Germinal center (tissue), 1 donor: ENCODE measurements around the gene FYCO1.

Experiments
- DNase-seq: peaks from one replicate; pipeline ENCODE4 v3.0.0; 2012; ENCODE audit warnings: mixed read lengths, low spot score

The FYCO1 gene

DNA sequence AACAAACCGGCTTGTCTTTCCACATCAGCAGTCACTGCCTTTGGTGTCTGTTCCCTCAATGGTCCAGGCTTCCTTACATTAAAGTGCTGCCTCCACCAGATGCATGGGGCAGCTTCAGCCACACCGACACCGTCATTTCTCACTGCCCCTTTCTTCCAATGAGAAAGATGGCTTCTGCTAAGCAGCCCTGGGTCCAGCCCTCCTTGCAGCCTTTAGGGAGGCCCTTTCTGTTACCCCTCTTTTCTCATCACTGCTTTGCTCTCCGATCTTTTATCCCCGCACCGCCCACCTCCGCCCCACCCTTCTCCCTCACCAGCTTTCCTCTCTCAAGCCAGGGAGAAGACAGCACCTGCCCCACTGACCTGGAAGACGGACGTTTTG is 80.6 kb downstream of the FYCO1 start:
- DNase-seq = no peak

DNA sequence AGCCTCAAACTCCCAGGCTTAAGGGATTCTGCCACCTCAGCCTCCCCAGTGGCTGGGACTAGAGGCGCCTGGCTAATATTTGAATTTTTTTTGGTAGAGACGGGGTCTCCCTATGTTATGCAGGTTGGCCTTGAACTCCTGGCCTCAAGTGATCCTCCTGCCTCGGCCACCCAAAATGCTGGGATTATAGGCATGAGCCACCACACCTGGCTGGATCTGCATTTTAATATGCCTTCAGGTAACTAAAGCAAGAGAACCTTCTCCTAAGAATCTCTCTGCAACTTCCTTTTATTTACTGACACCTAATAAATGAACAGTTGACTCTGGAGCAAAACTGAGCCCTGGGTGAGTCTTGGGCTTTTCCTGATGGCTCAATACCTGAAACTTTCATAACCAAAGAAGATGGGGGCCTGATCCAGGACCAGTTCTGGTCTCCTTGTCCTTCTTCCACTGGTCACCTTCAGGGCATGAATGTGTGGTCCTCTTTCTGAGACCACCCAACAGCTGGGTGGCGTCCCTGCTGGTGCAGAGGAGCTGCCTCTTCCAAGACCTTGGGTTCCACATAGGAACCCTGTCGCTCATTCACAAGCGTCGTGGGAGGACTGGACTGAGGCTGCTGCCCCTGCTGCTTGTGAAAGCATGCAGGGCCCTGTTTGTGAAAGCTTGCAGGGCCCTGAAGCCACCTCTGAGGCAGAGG is 81.1 kb downstream of the FYCO1 start:
- DNase-seq = no peak

DNA sequence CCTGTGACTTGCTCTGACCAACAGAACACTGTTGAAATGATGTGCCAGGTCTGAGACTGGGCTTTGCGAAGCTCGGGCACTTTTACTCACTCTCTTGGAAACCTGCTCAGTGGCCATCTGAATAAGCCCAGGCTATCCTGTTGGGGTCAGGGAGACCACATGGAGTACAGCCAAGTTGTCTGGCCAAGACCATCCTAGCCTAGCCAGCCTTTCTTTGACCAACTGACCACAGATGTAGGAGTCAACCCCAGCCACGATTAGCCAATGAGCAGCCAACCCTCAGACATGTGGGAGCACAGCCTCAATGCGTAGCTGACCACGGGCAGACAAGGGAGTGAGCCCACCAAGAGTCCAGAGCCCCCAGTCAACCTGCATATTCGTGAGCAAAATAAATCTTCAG is 83.2 kb downstream of the FYCO1 start:
- DNase-seq = no peak

DNA sequence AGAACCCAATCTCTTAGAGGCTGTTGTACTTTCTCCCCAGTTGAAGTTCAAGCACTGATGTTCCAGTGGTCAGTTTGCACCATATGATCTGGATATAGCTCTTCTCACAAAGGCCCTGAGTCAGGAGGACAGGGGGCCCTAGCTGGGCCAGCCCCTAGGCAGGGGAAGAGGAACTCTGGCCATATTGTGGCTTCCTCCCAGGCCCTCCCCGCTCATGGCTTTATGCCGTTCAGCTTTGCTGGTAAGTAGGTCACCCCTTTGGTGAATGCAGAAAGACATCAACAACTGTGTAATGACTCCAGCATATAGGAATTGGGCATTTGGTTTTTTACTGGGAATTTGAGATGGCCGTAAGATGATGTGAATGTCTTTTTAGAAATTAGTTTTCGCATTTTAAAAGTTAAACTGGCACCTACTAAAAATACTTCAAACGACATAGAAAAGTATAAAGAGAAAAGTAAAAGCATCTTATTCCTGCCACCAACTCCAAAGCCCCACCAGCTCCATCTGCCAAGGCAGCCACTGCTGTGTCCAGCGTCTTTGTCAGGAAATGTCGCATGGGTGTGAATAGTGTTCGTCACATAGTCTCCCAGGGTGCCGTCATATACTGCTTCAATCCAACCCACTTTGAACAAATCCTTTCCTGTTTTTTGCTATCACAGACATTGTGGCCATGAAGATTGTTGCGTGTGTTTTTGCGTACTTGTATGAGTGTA is 84.0 kb downstream of the FYCO1 start:
- DNase-seq = no peak

DNA sequence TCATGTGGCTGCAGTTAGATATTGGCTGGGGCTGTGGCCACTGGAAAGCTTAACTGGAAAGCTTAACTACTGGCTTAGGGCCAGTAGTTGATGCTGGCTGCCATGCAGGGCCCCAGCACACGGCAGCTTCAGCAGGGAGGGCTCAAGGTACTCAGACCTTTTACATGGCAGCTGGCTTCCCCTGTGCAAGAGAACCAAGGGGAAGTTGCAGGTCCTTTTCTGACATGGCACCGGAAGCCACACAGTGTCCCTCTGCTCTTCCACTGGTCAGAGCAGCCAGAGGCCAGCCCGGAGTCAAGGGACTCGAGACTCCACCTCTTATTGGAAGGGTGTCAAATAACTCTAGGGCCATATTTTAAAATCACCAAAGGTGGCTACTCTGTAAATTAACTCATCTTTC is 84.7 kb downstream of the FYCO1 start:
- no peak for DNase-seq

DNA sequence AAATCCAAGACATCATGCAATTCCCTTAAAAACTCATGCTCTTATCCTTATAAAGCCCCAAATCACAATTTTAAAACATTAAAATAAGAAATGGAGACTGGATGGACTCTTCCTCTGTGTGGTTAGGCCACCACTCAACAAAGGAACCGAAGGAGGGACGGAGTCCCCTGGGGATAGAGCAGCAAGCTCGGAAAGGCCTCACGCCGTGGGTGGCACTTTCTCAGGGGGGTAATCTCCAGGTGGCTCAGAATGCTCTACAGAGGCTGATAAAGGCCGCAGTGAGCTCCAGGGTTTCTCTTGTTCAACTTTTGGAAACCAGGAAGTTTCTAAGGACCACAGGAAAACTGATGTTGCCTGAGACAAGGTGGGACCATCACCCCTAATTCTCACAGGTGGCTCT is 86.1 kb downstream of the FYCO1 start:
- no peak for DNase-seq

DNA sequence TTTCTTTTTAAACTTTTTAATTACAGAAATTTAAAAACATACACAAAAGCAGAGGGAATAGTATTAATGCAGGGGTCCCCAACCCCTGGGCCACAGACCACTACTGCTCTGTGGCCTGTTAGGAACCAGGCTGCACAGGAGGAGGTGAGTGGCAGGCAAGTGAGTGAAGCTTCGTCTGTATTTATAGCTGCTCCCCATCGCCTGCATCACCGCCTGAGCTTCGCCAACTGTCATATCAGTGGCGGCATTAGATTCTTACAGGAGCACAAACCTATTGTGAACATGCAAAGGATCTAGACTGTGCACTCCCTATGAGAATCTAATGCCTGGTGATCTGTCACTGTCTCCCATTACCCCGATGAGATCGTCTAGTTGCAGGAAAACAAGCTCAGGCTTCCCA is 86.9 kb downstream of the FYCO1 start:
- no peak for DNase-seq

DNA sequence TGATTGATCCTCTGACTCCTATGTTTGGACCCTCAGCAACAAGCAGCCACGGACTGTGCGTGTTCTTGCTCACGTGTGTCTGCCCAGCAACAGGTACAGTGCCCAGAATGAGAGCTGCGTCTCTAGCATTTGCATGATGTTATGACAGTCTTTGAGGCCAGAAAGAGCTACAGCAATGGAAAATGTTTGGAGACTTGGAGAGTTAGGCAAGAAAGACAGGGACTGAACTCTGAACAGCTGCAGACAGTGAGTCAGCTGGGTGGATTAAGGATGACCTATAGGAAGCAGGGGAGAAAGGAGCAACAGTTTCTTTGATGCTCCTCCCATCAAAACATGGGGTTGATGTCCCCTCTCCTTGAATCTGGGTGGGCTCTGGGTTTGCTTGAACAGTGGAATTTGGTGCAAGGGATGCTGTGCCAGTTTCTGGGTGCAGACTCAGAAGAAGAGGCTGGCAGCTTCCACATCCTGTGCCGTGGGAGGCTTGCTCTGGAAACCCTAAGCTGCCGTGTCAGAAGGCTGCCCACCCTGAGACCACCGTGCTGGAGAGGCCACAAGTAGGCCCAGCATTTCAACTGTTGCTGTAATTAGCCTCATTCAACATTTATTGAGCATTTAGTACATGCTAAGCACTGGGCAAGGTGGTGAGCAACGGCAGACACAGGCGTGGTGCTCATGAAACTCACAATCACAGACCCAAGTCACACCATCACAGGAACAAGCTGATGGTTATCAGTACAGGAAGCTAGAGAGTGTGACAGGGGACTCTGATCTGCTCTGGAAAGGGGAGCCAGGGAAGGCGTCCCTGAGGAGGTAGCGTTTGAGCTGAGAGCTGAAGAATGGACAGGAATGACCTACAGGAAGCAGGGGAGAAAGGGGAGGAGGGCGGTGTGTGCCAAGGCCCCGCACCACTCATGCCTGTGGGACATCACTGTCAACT is 87.6 kb downstream of the FYCO1 start:
- no peak for DNase-seq

DNA sequence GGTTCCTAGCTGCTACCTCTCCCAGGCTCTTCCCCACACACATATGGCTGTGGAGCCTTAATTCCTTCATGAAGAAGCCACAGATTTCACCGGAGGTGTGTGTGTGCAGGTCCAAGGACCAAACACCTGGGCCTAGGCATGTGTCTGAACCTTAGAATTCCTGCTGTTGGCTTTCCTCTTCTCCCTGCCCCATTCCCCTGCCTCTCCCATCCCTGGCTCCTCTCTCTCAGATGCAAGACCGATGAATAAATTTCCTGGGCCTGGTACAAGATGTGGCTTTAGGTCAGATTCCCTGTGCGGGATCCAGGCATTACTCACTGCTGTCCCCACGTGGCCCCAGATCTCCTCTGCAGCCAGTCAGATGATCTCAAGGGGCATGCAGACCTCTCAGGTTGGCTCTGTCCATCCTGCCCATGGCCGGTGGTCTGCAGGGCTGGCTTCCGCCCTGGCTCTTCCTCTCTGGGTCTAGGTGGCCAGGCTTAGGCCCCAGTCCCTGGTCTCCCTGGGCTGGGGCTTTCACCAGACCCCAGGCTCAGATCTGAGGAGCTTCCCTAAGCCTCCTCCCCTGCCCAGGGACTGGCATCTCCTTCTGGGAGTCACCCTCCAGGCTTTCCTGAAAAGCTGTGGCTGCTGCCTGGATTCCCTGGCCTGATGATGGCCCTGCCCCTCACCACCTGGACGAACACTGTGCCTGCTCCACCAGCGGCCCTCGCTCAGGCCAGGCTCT is 88.8 kb downstream of the FYCO1 start:
- DNase-seq = no peak

DNA sequence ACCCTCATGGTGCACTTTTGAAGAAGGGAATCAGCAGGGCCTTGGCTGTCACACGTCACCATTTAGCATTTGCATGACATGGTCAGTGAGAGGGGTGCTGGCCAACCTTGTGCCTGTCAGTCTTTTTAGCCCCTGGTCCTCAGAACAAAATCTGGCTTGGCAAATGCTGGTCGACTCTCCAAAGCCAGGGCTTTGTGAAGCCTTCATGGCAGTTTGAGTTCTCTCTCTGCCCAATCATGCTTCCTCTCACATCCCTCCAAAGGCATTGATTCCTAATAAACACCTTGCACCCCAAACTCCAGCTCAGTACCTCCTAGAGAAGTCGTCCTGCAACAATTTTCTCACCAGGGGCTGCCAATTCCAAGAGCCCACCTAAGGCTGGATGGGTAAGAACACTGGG is 89.9 kb downstream of the FYCO1 start:
- DNase-seq = no peak

DNA sequence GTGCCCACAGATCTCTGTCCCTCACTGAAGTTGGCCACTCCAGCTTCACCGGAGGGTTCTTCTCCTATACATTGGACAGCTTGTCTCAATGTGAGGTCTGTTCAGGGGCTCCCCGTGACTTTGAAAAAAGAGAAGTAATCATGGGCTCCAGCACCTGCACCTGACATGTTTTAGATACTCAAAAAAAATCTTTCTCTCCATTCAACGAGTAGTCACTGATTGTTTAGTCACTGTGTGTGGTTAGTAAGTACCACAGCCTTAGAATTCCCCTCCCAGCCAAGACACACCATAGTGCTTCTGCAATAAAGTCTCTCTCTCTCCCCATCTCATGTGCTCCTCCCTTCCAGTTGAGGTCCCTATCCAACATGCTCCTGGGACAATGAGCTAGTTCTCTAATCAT is 90.7 kb downstream of the FYCO1 start:
- no peak for DNase-seq

DNA sequence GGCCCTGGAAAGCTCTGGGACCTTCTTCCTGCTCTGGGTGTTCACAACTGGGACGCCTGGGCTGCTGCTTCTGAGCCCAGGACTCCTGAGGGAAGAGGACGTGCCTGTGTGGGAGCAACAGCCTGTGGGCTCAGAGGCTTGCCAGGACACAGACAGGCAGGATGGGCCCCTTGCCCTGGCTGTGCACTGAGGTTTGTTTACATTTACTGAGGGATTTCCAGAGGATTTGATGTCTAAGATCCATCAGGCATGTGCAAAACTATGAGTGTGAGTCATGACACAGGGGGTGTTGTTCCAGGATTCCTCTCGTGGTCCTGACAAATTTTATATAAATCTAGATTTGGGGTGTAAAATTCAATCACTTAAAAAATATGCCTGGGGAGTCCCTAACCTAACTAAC is 98.7 kb downstream of the FYCO1 start:
- no peak for DNase-seq

DNA sequence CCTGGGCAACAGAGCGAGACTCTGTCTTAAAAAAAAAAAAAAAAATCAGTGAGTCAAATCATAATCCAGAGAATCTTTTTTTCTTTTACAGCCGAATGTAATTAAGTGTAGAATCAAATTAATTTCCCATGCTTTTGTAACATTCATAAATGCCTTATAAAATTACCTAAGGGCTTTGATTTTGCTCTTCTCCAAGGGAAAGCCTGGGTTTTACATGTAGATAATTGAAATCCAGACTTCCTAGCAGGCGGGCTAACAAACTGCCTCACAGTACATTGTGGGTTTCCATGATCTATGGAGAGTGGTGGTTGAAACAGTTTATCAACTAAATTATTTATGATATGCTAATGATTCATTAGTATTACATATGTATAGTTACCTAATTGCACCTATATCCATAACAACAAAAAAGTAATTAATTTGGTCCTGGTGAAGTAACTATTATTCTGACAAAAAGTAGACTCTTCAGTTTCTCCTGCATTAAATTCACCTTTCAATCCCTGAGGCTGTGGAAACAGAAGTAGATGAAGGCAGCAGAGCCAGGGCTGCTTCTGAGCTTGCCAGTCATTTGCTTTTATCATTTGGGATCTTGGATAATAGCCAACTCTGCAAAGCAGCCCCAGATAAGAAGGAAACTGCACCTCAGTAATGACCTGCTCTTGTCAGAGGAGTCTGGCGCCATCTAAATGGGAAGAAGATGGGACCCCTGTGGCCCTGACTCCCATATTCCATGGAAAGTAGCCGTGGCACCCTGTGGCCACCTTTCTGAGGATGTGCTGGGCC is 99.7 kb downstream of the FYCO1 start:
- DNase-seq = no peak

DNA sequence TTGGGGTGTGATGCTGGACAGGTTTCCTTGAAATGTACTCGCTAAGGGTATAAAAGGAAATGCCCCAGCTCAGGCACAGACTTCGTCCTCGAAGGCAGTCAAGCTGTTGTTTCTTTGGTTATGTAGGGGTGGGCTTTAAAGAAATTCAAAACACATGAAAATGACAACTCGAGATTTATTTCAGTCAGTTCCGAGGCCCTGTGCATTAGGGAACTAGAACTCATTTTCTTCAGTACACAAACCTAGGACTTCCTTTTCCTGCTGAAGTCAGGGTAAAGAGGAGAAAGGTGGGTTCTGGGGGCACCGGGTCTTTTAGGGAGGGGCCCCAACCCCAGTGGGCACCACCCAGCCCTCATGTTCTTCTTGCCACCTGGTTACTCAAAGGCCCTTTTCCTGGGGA is 101.6 kb downstream of the FYCO1 start:
- DNase-seq = no peak

DNA sequence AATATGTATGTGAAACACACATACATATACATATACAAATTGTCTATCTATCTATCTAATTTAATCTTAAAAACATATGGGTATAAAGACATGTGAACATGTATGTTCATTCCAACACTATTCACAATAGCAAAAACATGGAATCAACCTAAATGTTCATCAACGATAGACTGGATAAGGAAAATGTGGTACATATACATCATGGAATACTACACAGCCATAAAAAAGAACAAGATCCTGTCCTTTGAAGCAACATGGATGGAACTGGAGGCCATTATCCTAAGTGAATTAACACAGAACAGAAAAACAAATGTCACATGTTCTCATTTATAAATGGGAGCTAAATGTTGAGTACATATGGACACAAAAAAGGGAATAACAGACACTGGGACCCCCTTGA is 103.5 kb downstream of the FYCO1 start:
- DNase-seq = no peak

DNA sequence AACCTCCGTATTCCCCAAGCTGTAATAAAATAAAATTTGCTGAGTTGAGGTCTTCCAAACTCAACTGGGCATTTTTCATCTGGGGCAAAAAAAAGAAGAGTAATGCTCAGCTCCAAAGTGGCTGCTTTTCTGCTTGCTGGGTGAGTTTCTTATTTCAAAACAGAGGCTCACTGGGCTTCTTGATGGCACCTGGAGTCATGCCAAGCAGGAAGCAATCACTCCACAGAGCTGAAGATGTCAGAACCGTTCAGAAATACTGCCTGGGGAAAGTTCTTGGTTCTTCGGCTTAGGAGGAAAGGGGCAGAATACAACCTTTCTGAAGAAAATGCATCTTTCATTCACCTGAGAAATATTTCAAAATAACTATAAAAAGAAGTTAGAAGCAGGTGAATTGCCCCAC is 105.2 kb downstream of the FYCO1 start:
- no peak for DNase-seq

DNA sequence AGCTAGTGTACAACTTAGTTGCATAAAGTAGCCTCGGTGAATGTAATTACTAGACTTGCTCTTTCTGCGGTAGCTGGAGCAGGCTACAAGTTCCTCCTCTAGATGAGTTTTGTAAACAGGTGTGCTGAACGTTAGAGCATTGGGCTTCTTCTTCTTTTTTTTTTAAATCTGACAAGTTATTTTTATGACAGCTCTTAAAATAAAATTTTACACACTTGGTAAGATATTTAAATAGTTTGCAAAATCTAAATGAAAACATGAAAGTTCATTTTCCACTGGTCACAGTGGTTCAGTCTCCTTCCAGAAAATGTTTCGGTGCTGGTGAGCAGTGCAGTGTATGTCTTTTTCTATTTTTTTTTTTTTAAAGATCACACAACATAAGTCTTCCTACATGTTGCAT is 106.3 kb downstream of the FYCO1 start:
- DNase-seq = peak; percentile 71

DNA sequence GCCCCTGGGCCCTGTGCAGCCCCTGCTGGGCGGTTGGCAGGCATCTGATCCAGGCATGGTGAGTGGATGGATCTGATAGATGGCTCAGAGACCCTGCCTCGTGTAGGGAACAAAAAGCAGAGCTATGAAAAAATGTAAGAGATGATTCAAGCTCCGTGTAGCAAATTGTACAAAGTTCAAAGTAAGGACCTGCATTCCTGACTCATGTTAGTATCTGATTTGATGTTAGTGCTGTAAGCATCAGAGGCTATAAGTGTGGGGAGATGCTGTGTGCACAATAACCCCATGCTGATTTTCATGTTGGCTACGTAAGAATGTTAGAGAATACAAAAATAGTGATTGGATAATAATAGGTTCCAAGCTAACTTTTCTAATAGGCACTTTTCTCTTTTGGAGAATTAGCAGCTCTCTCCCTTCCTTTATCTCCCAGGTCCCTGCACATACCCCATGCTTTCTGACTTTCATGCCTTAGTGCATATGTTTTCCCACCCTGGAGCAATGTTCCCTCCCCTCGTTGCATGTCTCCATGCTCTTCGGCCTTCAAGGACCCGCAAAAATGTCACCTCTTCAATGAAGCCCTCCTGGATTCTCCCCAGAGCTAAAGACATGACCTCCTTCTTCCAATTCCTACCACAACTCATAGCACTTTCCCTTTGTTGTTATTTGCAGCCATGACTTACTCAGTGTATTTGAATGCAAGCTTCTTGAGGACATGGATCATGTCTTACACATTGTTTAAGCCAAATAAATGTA is 107.7 kb downstream of the FYCO1 start:
- no peak for DNase-seq

DNA sequence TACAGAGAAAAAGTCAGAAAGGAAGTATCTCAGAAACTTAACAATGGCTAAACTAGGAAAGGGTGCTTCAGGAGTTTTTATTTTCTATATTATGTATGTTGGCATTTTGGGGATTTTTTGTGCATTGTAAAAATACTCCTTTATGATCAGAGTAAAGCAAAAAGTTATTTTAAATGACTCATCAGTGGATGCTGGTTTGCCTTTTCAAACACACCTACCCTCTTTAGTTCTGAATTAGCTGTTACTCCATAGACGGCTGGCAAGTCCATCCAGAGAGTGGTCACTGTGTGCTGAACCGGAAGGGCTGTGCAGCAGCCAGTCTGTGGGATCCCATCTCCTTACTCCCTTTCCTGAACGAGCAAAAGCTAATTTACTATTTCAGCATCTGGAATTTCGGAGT is 108.3 kb downstream of the FYCO1 start:
- DNase-seq = no peak

DNA sequence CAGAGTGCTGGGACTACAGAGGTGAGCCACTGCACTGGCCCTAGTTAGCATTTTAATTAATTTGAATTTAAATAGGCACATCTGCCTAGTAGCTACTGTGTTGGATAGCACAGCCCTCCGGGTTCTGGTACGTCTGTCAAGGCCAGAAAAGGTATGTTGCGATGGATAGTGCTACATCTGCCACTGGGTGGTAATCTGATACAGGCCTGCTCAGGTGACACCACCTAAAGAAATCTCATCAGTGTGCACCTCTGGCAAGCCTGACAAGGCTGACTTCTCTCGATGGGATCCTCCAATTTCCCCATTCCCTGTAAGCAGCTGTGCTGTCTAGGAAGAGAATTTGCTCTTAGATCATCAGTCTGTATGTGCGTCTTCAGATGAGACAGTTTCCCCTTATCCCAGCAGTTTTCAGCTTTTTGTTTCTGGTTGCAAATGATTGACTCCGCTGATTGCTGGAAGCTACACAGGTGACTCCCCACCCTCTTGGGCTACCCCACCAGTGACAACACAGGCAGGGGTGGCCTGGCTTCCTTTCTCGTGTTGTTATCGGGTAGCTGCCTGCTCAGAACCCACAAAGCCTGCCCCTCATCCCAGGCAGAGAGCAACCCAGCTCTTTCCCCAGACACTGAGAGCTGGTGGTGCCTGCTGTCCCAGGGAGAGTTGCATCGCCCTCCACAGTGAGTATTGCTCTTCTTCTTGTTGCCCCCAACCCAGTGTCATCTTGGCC is 109.5 kb downstream of the FYCO1 start, which contains the start of gene CCR9:
CCR9 (plus strand) TSS at position 565 of the 727 bp plus-strand sequence. CDS start 8,391 bp downstream, outside the sequence.
- no peak for DNase-seq
